Stimulated activated CD4-positive, alpha-beta T cell treated with anti-CD3 and anti-CD28 coated beads, Interleukin-1b, Interleukin-23, amount 100 ng/mL, for 24 hours (primary cell): Measurements from ENCODE around the gene COCH.

ENCODE experiments used
- DNase-seq, 4 experiments: peaks; one replicate each; pipeline ENCODE4 v3.0.0-alpha.2; 2020; ENCODE audit warnings: low read depth in 4 of 4, low spot score in 1 of 4

COCH gene

DNA sequence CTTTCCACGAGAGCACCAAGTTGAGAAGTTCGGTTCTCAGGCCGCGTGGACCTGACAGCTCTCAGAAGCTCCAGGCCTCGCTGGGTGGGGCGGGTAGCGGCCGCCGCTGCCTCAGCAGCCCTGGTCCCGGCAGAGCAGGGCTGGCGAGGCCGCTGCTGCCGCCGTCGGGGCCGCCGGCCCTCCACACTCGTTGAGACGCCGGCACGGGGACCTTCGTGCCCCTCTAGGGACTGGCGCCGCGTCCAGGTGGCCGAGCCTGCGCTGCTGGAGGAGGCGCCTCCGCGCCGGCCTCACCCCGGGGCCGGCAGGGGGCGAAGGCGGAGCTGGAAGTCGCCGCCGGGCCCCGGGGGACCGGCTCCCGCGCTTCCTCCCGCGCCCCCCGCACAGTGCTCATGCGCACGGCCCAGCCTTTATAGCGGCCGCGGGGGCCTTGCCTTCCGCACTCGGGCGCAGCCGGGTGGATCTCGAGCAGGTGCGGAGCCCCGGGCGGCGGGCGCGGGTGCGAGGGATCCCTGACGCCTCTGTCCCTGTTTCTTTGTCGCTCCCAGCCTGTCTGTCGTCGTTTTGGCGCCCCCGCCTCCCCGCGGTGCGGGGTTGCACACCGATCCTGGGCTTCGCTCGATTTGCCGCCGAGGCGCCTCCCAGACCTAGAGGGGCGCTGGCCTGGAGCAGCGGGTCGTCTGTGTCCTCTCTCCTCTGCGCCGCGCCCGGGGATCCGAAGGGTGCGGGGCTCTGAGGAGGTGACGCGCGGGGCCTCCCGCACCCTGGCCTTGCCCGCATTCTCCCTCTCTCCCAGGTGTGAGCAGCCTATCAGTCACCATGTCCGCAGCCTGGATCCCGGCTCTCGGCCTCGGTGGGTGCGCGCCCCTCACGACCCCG lies at the start of gene COCH:
Gene COCH, plus strand, starts transcription at position 440 of the 879 bp plus-strand sequence. Its CDS starts 380 bp downstream, at position 820.
- DNase-seq = peak in 1 of 4 experiments; percentile 4

- DNase-seq = no peak
Observed at GRCh38 chr14:30826070-30826469, 48.3 kb upstream of the COCH start.

DNA sequence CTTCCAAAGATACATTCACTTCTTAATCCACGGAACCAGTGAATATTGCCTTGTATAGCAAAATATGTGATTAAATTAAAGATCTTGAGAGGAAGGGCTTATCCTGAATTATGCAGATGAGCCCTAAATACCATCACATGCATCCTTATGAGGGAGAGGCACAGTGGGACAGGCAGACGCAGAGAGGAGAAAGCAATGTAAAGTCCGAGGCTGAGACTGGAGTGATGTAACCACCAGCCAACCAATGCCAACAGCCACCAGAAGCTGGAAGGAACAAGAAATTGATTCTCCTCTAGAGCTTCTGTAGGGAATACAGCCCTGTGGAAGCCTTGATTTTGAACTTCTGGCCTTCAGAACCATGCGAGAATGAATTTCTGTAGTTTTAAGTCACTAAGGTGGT lies 44.5 kb upstream of the COCH start:
- DNase-seq = no peak

DNA sequence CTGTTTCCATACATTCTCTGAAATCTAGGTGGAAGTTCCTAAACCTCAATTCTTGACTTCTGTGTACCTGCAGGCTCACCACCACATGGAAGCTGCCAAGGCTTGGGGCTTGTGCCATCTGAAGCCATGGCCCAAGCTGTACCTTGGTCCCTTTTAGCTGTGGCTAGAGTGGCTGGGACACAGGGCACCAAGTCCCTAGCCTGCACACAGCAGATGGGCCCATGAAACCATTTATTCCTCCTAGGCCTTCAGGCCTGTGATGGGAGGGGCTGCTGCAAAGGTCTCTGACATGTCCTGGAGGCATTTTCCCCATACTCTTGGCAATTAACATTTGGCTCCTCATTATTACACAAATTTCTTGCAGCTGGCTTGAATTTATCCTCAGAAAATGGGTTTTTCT lies 40.0 kb upstream of the COCH start:
- no peak for DNase-seq

DNA sequence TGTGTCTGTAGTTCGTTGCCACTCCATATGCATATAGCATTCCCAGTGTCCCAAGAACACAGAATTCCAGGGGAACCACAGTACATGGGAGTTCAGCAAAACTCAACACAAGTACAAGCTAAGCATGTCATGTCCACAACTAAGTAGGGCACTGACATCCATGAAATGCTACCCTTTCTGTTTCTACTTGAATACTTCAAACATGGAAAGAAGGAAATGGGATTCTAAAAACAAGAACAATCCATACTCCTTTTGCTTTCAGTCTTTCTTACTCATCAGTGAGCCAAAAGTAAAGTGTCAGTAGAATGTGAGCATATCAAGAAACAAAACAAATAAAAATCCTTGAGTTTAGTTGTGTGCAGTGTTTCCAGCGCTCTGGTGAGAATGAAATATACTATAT lies 36.0 kb upstream of the COCH start:
- DNase-seq = no peak

DNA sequence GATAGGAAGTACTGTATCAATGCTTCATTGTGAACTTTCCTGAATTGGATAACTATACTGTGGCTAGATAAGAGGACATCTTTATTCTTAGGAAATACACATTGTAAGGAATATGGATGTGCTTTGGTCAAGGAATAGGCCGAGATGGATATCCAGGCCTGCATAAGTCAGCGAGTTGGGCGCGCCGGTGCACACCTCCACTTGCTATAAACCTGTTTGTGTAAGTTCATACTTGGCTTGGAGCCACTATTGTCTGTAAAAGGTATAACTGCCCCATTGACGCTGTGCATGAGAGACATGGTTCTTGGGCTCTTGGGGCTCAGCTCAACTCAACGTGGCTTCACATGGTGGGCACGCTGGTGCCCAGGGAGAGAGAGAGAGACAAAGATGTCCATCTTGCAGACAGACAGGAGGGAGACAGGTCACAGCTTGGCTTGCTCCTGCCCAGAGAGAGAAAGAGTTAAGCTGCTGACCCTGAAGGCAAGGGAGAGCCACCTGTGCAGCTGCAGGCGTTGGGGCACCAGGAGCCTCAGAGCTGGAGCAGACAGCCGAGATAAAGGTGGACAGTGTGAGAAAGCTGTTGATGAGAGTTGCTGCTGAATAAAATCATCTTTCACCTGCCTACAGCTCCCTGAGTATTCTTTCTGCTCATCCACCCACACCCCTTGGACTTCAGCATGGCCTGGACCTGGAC lies 34.1 kb upstream of the COCH start:
- DNase-seq = no peak

GRCh38 chr14:30842431-30842830 lies 31.9 kb upstream of the COCH start:
- DNase-seq = no peak

GRCh38 chr14:30848449-30849240 lies 25.7 kb upstream of the COCH start:
- no peak for DNase-seq

DNA sequence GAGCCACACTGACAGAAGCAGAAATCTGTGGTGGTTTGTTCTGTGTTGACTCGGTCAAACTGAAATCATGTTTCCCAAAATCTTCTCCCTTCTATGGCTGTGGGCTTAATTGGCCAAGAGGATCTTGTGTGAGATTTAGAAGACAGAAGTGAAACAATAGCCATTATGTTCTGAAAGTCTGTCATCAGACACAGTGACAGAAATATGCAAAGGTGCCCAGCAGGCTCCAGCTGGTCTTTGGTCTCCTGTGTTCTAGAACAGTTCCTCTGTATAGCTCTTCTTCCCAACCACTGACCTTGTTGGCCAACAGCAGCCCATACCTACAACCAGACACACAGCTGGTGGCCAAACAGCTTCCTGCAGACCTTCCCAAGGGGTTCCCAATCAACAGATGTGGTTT lies 25.0 kb upstream of the COCH start:
- DNase-seq = no peak

- no peak for DNase-seq
Observed at GRCh38 chr14:30849983-30850382, 24.4 kb upstream of the COCH start.

DNA sequence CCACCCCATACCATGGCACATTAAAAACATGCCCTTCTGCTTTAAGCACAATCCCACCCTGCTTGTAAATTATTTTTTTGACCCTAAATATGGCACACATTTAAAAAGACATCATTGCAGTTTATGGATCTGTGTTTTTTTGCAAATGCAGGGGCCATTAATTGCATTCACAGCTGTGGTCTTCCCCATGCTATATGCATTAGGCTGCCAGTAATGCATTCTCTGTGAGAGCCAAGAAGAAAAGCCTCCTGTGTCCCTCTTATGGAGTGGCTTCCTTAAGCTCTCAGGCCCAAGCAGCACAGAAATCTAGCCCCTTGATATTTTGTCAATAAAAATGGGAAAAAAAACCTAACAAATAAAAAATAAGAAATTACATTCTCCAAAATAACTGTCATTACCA lies 20.4 kb upstream of the COCH start:
- no peak for DNase-seq

DNA sequence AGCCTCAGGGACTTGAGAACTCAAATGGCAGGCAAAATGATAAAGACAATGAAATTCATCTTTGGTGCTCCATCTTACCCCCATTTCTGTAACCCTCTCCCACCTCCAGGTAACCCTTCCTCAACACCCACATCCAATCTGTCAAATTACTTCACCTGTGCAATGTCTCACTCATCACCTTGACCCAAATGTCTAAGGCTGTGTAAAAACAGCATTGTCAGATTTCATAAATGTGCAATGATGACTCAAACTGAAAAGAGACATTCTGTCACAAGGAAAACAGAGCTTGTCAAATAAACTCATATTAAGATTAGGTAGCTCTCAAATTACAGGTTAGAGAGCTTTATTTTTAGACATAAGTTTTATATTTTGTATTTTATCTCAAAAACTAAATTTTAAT lies 19.9 kb upstream of the COCH start:
- no peak for DNase-seq

- DNase-seq = no peak
Observed at GRCh38 chr14:30855345-30856037, 18.9 kb upstream of the COCH start.

DNA sequence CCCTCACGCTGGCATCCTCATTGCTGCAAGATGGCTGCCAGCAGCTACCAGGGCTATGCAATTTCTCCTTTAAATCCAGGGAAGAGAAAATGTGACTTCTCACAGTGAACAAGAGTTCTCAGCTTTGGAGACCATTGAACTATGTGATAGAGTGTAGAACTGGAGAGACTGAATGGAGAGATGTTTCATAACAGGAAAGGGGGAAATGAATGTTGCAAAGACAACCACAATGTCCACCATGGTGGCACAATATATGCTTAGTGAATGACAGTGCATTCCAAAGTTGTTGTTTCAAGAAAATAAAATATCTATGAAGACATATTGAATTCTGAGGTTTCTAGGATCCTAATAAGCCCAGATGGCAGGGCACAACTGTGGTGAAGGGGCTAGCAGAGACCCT lies 13.2 kb upstream of the COCH start:
- DNase-seq = no peak

DNA sequence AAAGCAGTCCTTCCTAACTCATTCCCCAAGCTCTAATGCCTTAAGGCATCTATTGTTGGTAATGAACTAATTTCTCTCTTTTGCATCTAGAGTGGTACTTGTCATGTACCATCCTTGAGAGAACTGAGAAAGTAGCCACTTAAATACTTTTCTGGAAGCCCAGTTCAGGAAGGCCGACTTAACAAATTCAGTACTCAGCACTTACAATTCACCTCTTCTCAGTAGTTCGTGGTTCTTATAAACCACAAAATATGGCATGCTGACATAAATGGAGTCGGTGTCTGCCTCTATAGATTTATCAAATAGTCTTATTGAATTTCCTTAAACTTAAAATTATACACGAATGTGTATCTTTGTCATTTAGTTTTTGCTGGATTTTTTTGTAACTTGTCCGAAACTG lies 9.4 kb upstream of the COCH start:
- DNase-seq = no peak

DNA sequence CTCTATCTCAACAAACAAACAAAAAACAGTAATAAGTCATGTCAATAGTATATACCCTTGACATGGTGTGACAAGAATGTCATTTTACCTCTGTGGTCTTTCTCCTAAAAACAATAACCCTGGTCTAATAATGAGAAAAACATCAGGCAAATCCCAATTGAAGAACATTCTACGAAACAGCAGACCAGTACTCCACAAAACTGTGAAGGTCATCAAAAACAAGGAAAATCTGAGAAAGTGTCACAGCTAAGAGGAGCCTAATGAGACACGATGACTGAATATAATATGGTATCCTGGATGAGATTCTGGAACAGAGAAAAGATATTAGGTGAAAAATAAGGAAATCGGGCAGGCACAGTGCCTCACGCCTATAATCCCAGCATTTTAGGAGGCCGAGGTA lies 5.6 kb upstream of the COCH start:
- DNase-seq = no peak

GRCh38 chr14:30869551-30870155 lies 4.7 kb upstream of the COCH start:
- DNase-seq = no peak

DNA sequence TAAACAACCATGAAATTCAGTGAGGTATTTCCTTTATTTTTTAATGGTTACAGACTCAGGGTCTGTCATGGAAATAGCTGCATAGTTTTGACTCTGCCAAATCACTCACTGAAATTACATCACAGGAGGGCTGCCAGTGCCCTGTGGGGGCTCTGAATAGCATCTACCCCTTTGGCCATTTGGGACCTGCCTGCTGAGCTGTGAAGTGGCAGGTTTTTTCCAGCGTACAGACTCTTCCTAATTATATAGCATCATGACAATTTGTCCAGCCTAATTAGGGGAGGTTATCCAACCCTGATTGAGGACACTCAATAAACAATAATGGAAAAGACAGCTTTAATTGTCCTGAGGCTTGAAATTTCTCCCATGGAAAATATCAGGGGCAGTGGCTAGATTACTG lies 1.8 kb upstream of the COCH start:
- no peak for DNase-seq

DNA sequence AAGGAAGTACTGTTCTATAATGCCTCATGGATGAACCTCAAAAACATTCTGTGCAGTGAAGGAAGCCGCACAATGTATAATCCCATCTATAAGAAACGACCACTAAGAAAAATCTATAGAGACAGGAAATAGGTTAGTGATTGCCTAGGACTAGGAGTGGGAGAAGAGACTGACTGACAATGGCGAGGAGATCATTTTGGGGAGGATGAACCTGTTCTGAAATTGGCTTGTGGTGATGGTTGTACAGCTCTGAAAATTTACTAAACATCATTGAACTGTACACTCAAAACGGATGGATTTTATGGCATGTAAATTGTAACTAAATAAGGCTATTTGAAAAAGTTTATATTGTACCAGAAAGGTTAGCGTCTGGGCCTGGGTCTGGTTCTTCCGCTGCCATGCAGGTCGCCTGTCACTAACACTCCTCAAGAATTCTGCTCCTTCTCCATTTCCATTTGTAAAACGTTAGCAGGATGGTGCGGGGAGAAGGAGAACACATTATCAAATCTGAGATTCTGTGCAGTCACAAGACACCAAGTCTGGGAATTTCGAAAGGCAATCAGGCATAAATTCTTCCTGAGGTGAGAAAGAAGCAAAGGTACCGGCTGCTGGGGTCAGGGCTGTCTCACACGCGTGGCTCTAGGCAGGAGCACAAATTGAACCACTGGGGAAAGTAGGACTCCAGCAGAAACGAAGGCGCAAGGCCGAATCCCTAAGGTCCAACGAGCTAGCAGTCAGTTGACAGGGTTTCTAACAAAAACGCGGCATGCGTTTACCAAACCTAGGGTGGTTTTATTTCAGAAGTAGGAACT lies 845 bp upstream of the COCH start:
- DNase-seq = no peak
